ACC112 (cell line): ENCODE results near the gene SP140.
A peak's percentile ranks its signal among the peaks of the same experiment; 100 is the strongest.
"Not testable (repeated sequence)": the region's sequence is repeated elsewhere in the genome, so short reads cannot be mapped to it uniquely, and the experiment has no call there.

Experiments
- H2AFZ ChIP-seq: fragments of 200-600 bp; sonication (generic); one replicate; pipeline ENCODE4 v1.6.0; 2017; ENCODE audit warnings: antibody characterized with exemption, low read length; ENCODE audit not compliant: unreplicated experiment
- H3K27ac ChIP-seq: fragments of 200-600 bp; sonication (generic); 2 replicates; pipeline ENCODE4 v1.5.1; 2014; ENCODE audit warnings: low read depth, mild to moderate bottlenecking, antibody characterized with exemption, low read length, moderate library complexity
- H3K27me3 ChIP-seq: fragments of 200-600 bp; sonication (generic); 2 replicates; pipeline ENCODE4 v1.6.1; 2014; ENCODE audit warnings: mild to moderate bottlenecking, antibody characterized with exemption, low read length, moderate library complexity, mixed read lengths; ENCODE audit not compliant: insufficient read depth
- H3K36me3 ChIP-seq: fragments of 200-600 bp; sonication (generic); 2 replicates; pipeline ENCODE4 v1.6.1; 2016; ENCODE audit warnings: mild to moderate bottlenecking, antibody characterized with exemption, low read length, moderate library complexity, mixed read lengths; ENCODE audit not compliant: insufficient read depth
- H3K4me1 ChIP-seq: fragments of 200-600 bp; sonication (generic); one replicate; pipeline ENCODE4 v1.6.1; 2016; ENCODE audit warnings: low read length, mixed read lengths; ENCODE audit not compliant: insufficient read depth, unreplicated experiment, control insufficient read depth
- H3K4me3 ChIP-seq: fragments of 200-600 bp; sonication (generic); 2 replicates; pipeline ENCODE4 v1.5.1; 2014; ENCODE audit warnings: mild to moderate bottlenecking, low read depth, low read length
- H3K79me2 ChIP-seq: fragments of 200-600 bp; sonication (generic); one replicate; pipeline ENCODE4 v1.6.0; 2016; ENCODE audit warnings: low read length; ENCODE audit not compliant: control insufficient read depth, unreplicated experiment, insufficient read depth

SP140 gene

GRCh38 chr2:230326453-230327417 lies 101.2 kb downstream of the SP140 start, which contains the start of gene SP140L:
Gene SP140L, plus strand, starts transcription at chr2:230327193. Its CDS starts 77 bp downstream, at chr2:230327270.
- Histone ChIP-seq H3K4me3 (peak within 1 kb of the TSS; percentile 84), H3K79me2 (peaks cover 32% of the 10 kb centered on the region), H3K4me1 (peaks cover 13% of the 10 kb centered on the region), H3K36me3 (peaks cover 7% of the 10 kb centered on the region), H3K27me3 (no peaks in the 10 kb centered on the region), H2AFZ (peak within 1 kb of the TSS; percentile 89), H3K27ac (peak within 1 kb of the TSS; percentile 84)

GRCh38 chr2:230327418-230328154 lies 102.0 kb downstream of the SP140 start:
- Histone ChIP-seq H2AFZ (peak overlapping the region; percentile 89), H3K4me1 (peaks cover 13% of the 10 kb centered on the region), H3K27me3 (no peaks in the 10 kb centered on the region), H3K4me3 (peak overlapping the region; percentile 84), H3K36me3 (peaks cover 11% of the 10 kb centered on the region), H3K27ac (peak overlapping the region; percentile 84), H3K79me2 (peaks cover 37% of the 10 kb centered on the region)

GRCh38 chr2:230328155-230328458 lies 102.6 kb downstream of the SP140 start:
- Histone ChIP-seq H3K4me3 (peak overlapping the region; percentile 84), H3K4me1 (peaks cover 13% of the 10 kb centered on the region), H3K27me3 (no peaks in the 10 kb centered on the region), H3K36me3 (peaks cover 14% of the 10 kb centered on the region), H3K27ac (no peak overlapping the region), H3K79me2 (peaks cover 39% of the 10 kb centered on the region), H2AFZ (no peak overlapping the region)

GRCh38 chr2:230329946-230330605 lies 104.5 kb downstream of the SP140 start:
- no peak overlapping the region for H2AFZ ChIP-seq
- no peaks in the 10 kb centered on the region for H3K27me3 ChIP-seq
- no peak overlapping the region for H3K27ac ChIP-seq
- peaks cover 45% of the 10 kb centered on the region for H3K79me2 ChIP-seq
- no peak overlapping the region; the same call in 1 of the 2 replicates for H3K4me3 ChIP-seq
- peaks cover 13% of the 10 kb centered on the region for H3K4me1 ChIP-seq
- H3K36me3 ChIP-seq, result peaks cover 25% of the 10 kb centered on the region

- Histone ChIP-seq H3K27ac (no peak overlapping the region), H2AFZ (no peak overlapping the region), H3K4me1 (peaks cover 13% of the 10 kb centered on the region), H3K4me3 (no peak overlapping the region), H3K79me2 (peaks cover 51% of the 10 kb centered on the region), H3K27me3 (no peaks in the 10 kb centered on the region), H3K36me3 (peaks cover 25% of the 10 kb centered on the region)
Observed at GRCh38 chr2:230330725-230331124, 105.2 kb downstream of the SP140 start.

GRCh38 chr2:230335461-230335863 lies 109.9 kb downstream of the SP140 start:
- Histone ChIP-seq H3K27me3 (no peaks in the 10 kb centered on the region), H3K4me3 (no peak overlapping the region), H3K36me3 (peaks cover 27% of the 10 kb centered on the region), H2AFZ (no peak overlapping the region), H3K79me2 (peaks cover 25% of the 10 kb centered on the region), H3K4me1 (no peaks in the 10 kb centered on the region), H3K27ac (no peak overlapping the region)

GRCh38 chr2:230335864-230336506 lies 110.4 kb downstream of the SP140 start:
- H2AFZ ChIP-seq, result no peak overlapping the region
- no peaks in the 10 kb centered on the region for H3K27me3 ChIP-seq
- H3K4me1 ChIP-seq, result no peaks in the 10 kb centered on the region

GRCh38 chr2:230341936-230342528 lies 116.5 kb downstream of the SP140 start:
- H3K27ac ChIP-seq, H2AFZ ChIP-seq, H3K4me3 ChIP-seq, H3K27me3 ChIP-seq, H3K4me1 ChIP-seq: not testable (repeated sequence)
- peaks cover 14% of the 10 kb centered on the region for H3K36me3 ChIP-seq
- peaks cover 23% of the 10 kb centered on the region for H3K79me2 ChIP-seq

More at GRCh38 chr2:230335864-230336506, 110.4 kb downstream of the SP140 start:
- Histone ChIP-seq H3K4me3 (no peak overlapping the region), H3K27ac (no peak overlapping the region), H3K79me2 (peaks cover 23% of the 10 kb centered on the region), H3K36me3 (peaks cover 27% of the 10 kb centered on the region)

GRCh38 chr2:230343041-230343624 lies 117.6 kb downstream of the SP140 start:
- Histone ChIP-seq H3K36me3 (peaks cover 14% of the 10 kb centered on the region), H3K79me2 (peaks cover 33% of the 10 kb centered on the region)
- H3K27me3 ChIP-seq, H2AFZ ChIP-seq, H3K27ac ChIP-seq, H3K4me1 ChIP-seq, H3K4me3 ChIP-seq: not testable (repeated sequence)
